Occipital lobe (tissue), 2 donors: ENCODE measurements around the gene ZBTB5. TPM values are rescaled to one million over a fixed set of nuclear protein-coding genes. Genes with fewer than 3 reads are reported as not detected.
"Not testable (repeated sequence)": the region's sequence is repeated elsewhere in the genome, so short reads cannot be mapped to it uniquely, and the experiment has no call there.

Experiments
- DNase-seq: peaks from one replicate; lab custom pipeline; 2025; lab: John Stamatoyannopoulos, UW
- total RNA-seq: library from RNA; depleted of rRNA; stranded (reverse); fragments of >200 nt; gene quantifications from one replicate; pipeline ENCODE4 v1.2.3, GENCODE V29; 2014

ZBTB5 gene
- total RNA-seq, 1 donor from 2014 or later, result 22.5 TPM

DNA sequence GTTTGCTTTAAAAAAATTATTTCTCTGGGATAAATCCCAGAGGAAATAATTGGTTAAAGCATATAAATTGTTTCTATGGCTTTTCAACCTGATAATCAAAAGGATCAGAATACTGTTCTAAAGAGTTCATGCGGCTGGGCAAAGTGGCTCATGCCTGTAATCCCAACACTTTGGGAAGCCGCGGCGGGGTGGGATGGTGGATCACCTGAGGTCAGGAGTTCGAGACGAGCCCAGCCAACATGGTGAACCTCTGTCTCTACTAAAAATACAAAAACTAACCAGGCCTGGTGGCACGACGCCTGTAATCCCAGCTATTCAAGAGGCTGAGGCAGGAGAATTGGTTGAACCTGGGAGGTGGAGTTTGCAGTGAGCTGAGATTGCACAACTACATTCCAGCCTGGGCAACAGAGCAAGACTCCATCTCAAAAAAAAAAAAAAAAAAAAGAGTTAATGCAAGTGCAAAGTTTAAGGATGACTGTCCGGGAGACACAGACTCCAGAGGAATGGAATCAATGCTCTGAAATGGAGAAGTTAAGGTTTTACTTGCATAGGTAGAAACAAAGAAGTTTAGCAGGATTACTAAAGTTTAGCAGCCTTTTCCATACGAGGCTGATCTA is 59.4 kb downstream of the ZBTB5 start:
- DNase-seq, result no peak

DNA sequence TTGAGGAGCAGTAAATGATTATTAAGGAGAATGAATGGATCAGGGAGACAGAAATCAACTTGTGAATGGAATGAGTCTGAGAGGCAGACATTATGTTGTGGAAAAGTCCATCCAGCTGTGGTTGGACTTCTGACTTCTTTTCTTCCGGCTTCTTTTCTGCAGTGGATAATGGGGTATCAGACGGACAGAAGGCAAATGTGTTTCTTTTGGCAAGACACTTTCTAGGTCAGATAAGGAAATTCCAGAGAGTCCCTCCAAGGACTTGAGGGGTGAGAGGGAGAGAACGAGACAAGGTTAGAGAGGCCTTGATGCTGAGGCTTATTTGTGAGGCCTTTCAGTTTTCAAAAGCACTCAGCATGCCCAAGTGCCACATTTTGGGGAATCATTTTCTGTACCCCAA is 59.9 kb downstream of the ZBTB5 start:
- no peak for DNase-seq

DNA sequence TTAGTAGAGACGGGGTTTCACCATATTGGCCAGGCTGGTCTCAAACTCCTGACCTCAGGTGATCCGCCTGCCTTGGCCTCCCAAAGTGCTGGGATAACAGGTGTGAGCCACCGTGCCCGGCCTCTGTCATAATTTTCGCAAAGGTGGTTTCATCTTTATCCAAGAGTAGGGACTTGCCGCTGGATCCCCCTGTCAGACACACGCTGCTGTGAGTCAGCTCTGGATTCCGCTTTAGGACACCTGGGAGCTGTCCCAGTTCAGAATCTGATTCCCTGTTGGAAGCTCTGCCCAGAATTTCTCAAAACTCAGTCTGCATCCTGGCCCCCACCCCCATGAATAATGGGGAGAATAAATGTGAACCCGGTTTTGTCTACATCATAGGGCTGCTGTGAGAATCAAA is 60.7 kb downstream of the ZBTB5 start:
- no peak for DNase-seq

DNA sequence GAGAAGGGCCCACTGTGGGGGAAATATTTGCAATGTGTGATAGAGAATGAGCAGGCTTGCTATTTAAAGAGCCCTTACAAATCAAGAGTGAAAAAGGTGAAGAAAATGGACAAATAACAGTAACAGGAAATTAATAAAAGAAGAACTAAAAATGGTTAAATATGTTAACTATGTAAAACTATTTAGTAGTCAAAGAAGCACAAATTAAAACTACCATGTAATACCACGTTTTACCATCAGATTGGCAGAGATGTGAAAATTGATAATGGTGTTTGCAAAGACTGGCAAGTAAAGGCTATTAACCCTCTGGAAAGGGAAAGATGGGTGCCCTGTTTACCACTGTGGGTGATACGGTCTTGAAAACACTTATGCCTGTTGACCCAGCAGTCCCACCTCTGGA is 65.9 kb downstream of the ZBTB5 start:
- DNase-seq, result no peak

DNA sequence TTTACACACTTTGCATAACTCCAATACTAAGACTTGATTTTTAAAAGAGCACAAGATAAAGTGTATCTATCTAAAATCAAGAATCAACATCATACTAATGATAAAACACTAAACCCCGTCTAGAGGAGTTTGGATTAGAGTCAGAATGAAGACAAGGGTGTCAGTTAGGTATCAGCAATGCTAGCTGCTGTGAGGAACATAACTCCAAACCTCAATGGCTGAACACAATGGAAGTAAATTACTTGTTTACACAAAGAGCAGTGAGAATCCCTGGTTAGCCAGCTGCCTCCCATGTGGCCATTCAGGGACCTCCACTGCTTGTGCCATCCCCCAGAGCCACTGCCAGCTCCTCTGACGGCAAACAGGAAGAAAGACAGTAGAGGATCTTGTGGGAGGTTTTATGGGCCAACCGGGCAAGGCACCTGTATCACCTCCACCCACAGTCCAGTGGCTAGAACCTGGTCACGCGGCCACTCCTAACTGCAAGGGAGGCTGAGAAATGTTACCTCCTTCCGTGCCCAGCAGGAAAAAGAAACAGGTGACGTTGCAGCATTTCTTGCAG is 66.7 kb downstream of the ZBTB5 start:
- DNase-seq, result no peak

DNA sequence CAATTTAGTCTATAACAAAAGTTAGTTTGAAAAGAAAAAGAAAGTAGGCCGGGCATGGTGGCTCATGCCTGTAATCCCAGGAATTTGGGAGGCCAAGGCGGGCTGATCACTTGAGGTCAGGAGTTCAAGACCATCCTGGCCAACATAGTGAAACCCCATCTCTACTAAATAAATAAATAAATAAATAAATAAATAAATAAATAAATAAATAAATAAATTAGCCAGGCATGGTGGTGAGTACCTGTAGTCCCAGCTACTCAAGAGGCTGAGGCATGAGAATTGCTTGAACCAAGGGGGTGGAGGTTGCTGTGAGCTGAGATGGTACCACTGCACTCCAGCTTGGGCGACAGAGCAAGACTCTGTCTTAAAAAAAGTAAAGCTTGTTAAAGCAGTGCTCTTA is 67.3 kb downstream of the ZBTB5 start:
- DNase-seq, result not testable (repeated sequence)

DNA sequence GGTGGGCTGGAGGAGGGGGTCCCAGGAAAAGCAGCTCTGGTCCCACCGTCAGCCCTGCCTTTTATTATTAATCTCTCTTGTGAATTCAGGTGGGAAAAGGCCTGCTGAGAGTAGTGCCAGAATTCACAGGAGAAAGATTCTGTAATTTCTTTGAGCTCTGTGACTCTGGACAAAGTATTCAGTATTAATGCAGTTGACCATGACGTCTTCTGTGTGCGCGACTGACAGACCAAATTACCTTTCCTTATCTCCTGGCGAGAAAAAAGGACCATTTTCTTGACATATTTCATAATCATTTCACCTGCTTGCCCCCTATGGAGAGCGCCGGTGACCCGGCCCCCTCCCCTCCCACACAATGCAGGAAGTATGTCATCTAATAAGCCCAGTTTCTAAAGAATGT is 69.6 kb downstream of the ZBTB5 start:
- DNase-seq, result no peak

DNA sequence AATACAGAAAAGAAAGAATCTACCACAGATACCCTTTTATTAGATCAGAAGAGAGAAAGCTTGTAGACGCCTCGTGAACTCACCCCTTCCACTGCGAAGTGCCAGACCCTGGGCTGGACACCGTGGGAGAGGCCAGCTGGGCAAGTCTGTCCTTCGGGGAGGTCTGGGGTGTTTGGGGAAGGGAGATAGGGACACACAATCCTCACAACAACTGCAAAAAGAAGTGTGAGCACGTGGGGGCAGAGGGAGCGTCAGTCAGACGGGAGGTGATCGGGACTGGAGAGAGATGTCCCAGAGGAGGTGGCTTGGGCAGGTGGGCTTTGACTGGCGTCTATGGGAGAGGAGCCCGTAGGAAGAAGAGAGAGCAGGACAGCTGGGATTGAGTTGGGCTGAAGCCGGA is 70.0 kb downstream of the ZBTB5 start:
- no peak for DNase-seq

DNA sequence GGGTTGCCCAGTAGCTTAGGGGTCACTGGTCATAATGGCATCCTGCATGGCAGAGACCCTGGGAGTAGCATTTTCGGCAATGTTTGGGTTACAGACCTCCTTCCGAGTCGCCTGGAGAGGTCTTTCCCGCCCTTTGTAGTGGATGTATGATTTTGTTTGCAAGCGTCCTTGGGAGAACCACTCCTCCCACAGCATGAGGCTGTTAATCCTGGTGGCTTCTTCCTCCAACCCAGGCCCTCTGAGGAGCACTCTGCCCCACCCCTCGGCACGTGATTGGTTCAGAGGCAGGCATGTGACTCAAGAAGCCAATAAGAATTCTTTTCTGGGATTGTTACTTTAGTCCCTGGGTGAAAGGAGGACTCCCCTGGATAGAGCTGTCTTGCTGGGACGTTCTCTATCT is 73.0 kb downstream of the ZBTB5 start:
- DNase-seq, result no peak

DNA sequence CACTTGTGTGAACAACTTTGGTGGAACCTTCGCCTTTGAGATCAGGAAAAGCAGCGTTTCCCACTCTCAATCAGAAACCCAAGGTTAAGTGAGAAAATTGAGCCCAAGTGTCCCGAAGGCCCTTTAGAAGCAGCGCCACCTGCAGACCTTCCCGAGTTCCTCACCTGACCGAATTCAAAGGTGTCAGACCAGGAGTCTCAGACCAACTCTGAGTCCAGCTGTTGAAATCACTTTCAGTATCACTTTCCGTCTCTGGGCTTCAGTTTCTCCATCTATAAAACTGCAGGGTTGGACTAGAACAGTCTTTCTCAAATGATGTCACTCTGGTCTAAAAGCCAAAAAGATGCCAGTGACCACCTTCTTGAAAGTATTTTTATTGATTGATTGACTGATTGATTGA is 74.5 kb downstream of the ZBTB5 start:
- DNase-seq, result no peak

Other genes starting within 250 kb of the ZBTB5 start
- gene GRHPR, start 42.8 kb downstream of the ZBTB5 start, total RNA-seq, result 61.6 TPM
- gene POLR1E, start 20.5 kb upstream of the ZBTB5 start, total RNA-seq, result 46.0 TPM
- 9.2 TPM for gene FBXO10, start 110.9 kb upstream of the ZBTB5 start, total RNA-seq
- 59.1 TPM for gene TOMM5, start 127.1 kb upstream of the ZBTB5 start, total RNA-seq
- 0.62 TPM for gene FRMPD1, start 185.5 kb upstream of the ZBTB5 start, total RNA-seq